CD4-positive, alpha-beta T cell treated with Interleukin-15 for 4 hours (primary cell): ENCODE results near the gene MAGEB3.
"Not testable (repeated sequence)": the region's sequence is repeated elsewhere in the genome, so short reads cannot be mapped to it uniquely, and the experiment has no call there.

Source experiments
- DNase-seq: peaks from one replicate; pipeline ENCODE4 v3.0.0-alpha.2; 2020; ENCODE audit warnings: low spot score

The MAGEB3 gene

GRCh38 chrX:30230395-30230794 is at the start of gene MAGEB3:
Gene MAGEB3, plus strand, starts transcription at chrX:30230657. Its CDS starts 5,268 bp downstream, at chrX:30235925.
- DNase-seq: no peak

- DNase-seq: no peak
Observed at GRCh38 chrX:30181353-30181752, 49.1 kb upstream of the MAGEB3 start.

- no peak for DNase-seq
Observed at GRCh38 chrX:30183554-30183953, 46.9 kb upstream of the MAGEB3 start.

GRCh38 chrX:30190426-30190825 is 40.0 kb upstream of the MAGEB3 start:
- no peak for DNase-seq

- not testable (repeated sequence) for DNase-seq
Observed at GRCh38 chrX:30193910-30194309, 36.5 kb upstream of the MAGEB3 start.

- DNase-seq: no peak
Observed at GRCh38 chrX:30196322-30196721, 34.1 kb upstream of the MAGEB3 start.

GRCh38 chrX:30212172-30212571 is 18.3 kb upstream of the MAGEB3 start:
- no peak for DNase-seq

GRCh38 chrX:30215357-30215843 is 15.1 kb upstream of the MAGEB3 start, which contains the start of gene MAGEB2:
Gene MAGEB2, plus strand, starts transcription at chrX:30215563. Its CDS starts 3,018 bp downstream, at chrX:30218581.
- no peak for DNase-seq

GRCh38 chrX:30217465-30217864 is 13.0 kb upstream of the MAGEB3 start:
- DNase-seq: no peak

- DNase-seq: no peak
Observed at GRCh38 chrX:30219372-30219771, 11.1 kb upstream of the MAGEB3 start.

- DNase-seq: no peak
Observed at GRCh38 chrX:30220661-30221060, 9.8 kb upstream of the MAGEB3 start.

GRCh38 chrX:30224536-30224935 is 5.9 kb upstream of the MAGEB3 start:
- DNase-seq: no peak

- DNase-seq: no peak
Observed at GRCh38 chrX:30228526-30228925, 1.9 kb upstream of the MAGEB3 start.

- no peak for DNase-seq
Observed at GRCh38 chrX:30241724-30242415, 11.4 kb downstream of the MAGEB3 start, which contains the start of gene MAGEB4. Gene MAGEB4, plus strand, starts transcription at chrX:30242000. Its CDS starts 136 bp downstream, at chrX:30242136.

- DNase-seq: no peak
Observed at GRCh38 chrX:30246769-30247489, 16.5 kb downstream of the MAGEB3 start, which contains the start of gene MAGEB1. Gene MAGEB1, plus strand, starts transcription at chrX:30247146. Its CDS starts 3,348 bp downstream, at chrX:30250494.

- DNase-seq: no peak
Observed at GRCh38 chrX:30248854-30249253, 18.4 kb downstream of the MAGEB3 start.

GRCh38 chrX:30253257-30253656 is 22.8 kb downstream of the MAGEB3 start:
- DNase-seq: no peak

- DNase-seq: no peak
Observed at GRCh38 chrX:30259927-30260326, 29.5 kb downstream of the MAGEB3 start.

- DNase-seq: no peak
Observed at GRCh38 chrX:30261012-30261411, 30.6 kb downstream of the MAGEB3 start.

GRCh38 chrX:30262763-30263162 is 32.3 kb downstream of the MAGEB3 start:
- DNase-seq: no peak

- DNase-seq: no peak
Observed at GRCh38 chrX:30270639-30271038, 40.2 kb downstream of the MAGEB3 start.

GRCh38 chrX:30275498-30275897 is 45.0 kb downstream of the MAGEB3 start:
- no peak for DNase-seq

- DNase-seq: no peak
Observed at GRCh38 chrX:30278365-30278764, 47.9 kb downstream of the MAGEB3 start.
